GM13976 (cell line): Measurements from ENCODE around the gene ME3.
"Not testable (repeated sequence)": the region's sequence is repeated elsewhere in the genome, so short reads cannot be mapped to it uniquely, and the experiment has no call there.

ENCODE experiments used
- DNase-seq: peaks from one replicate; pipeline ENCODE4 v3.0.0; 2012; ENCODE audit warnings: low spot score
- in situ Hi-C: fragments of 300-500 bp; cut with MboI; formaldehyde crosslinking; loops from one replicate; pipeline ENCODE4 v1.12.0; 2022; ENCODE audit warnings: low sequenced_read_pairs, mixed read lengths, inconsistent platforms; ENCODE audit not compliant: unreplicated experiment
- TF ChIP-seq, protein P1 (sequence below): IDR thresholded peaks from 2 replicates; pipeline ENCODE4 v1.5.1; 2012; ENCODE audit warnings: borderline replicate concordance, mild to moderate bottlenecking; ENCODE audit not compliant: insufficient read depth; ENCODE audit errors: extremely low read depth, missing control alignments, control extremely low read depth

Gene ME3

GRCh38 chr11:86431258-86431657 lies 241.2 kb downstream of the ME3 start:
- in situ Hi-C loops: no loop called here

DNA sequence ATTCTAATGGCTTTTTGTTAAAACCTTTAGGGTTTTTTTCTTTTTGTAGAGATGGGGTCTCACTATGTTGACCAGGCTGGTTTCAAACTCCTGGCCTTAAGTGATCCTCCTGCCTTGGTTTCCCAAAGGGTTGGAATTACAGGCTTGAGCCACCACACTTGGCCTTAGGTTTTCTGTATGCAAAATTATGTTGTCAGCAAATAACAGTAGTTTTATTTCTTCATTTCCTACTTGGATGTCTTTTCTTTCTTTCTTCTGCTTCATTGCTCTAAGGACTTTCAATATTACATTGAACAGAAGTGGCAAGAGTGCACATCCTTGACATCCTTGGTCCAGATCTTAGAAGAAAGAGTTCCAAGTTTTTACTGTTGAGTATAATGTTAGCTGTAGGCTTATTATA lies 245.0 kb downstream of the ME3 start:
- TF ChIP-seq, protein P1, sequence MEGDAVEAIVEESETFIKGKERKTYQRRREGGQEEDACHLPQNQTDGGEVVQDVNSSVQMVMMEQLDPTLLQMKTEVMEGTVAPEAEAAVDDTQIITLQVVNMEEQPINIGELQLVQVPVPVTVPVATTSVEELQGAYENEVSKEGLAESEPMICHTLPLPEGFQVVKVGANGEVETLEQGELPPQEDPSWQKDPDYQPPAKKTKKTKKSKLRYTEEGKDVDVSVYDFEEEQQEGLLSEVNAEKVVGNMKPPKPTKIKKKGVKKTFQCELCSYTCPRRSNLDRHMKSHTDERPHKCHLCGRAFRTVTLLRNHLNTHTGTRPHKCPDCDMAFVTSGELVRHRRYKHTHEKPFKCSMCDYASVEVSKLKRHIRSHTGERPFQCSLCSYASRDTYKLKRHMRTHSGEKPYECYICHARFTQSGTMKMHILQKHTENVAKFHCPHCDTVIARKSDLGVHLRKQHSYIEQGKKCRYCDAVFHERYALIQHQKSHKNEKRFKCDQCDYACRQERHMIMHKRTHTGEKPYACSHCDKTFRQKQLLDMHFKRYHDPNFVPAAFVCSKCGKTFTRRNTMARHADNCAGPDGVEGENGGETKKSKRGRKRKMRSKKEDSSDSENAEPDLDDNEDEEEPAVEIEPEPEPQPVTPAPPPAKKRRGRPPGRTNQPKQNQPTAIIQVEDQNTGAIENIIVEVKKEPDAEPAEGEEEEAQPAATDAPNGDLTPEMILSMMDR: no peak
- no peak for DNase-seq
- in situ Hi-C loops: no loop called here

More at GRCh38 chr11:86431258-86431657, 241.2 kb downstream of the ME3 start:
- DNase-seq: peak; percentile 79
- TF ChIP-seq, protein P1: no peak

DNA sequence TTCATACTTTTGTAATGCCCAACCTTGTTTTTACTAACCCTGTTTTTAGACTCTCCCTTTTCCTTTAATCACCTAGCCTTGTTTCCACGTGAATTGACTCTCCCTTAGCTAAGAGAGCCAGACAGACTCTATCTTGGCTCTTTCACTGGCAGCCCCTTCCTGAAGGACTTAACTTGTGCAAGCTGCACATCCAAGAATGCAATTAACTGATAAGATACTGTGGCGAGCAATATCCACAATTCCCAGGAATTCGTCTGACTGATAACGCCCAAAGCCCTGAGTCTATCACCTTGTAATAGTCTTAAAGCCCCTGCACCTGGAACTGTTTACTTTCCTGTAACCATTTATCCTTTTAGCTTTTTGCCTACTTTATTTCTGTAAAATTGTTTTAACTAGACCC lies 248.9 kb downstream of the ME3 start:
- DNase-seq, in situ Hi-C loops: not testable (repeated sequence)

DNA sequence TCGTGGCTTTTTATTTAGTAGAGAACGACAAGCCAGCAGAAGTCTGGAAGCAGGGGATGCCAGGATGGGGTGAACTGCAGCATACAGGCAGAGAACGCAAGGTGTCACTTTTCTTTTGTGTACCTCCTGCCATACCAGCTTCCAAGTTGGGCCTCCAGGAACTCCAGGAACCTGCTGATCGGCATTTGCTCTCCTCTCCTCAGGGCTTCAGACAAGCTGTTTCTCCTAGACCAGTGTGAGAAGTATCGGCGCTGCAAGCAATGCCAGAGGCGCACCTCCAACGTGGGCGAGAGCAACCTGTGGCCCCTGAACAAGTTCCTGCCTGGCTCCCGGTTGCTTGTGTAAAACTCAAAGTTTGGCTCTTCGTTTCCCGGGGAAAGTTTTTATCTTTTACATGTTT lies 250.0 kb downstream of the ME3 start:
- in situ Hi-C loops: no loop called here
- no peak for DNase-seq
- TF ChIP-seq, protein P1: no peak

- TF ChIP-seq, protein P1: no peak
- in situ Hi-C loops: no loop called here
- no peak for DNase-seq
Measured at GRCh38 chr11:86421946-86422345, 250.5 kb downstream of the ME3 start.

GRCh38 chr11:86418917-86419316 lies 253.5 kb downstream of the ME3 start:
- in situ Hi-C loops: no loop called here
- TF ChIP-seq, protein P1: no peak
- DNase-seq: no peak

- no peak for DNase-seq
- TF ChIP-seq, protein P1: no peak
- in situ Hi-C loops: no loop called here
Measured at GRCh38 chr11:86418513-86418912, 253.9 kb downstream of the ME3 start.

- in situ Hi-C loops: no loop called here
- TF ChIP-seq, protein P1: no peak
Measured at GRCh38 chr11:86418106-86418505, 254.3 kb downstream of the ME3 start.

DNA sequence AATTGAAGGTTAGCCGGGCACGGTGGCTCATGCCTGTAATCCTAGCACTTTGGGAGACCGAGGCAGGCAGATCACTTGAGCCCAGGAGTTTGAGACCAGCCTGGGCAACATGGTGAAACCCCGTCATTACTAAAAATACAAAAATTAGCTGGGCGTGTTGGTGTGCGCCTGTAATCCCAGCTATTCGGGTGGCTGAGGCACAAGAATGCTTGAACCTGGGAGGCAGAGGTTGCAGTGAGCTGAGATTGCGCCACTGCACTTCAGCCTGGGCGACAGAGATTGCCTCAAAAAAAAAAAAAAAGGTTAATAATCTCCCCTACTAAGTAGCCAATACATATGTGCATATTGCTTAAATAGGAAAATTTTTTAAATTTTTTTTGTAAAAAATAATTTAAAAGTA lies 255.5 kb downstream of the ME3 start:
- DNase-seq, in situ Hi-C loops: not testable (repeated sequence)

More at GRCh38 chr11:86418106-86418505, 254.3 kb downstream of the ME3 start:
- DNase-seq: no peak
